GM06990 (cell line): ENCODE measurements around the gene CDKN1C.

ENCODE experiments used
- DNase-seq: peaks from one replicate; pipeline ENCODE4 v3.0.0-alpha.2; 2011; ENCODE audit not compliant: insufficient read length; ENCODE audit errors: extremely low read depth
- H3K27me3 ChIP-seq: replicated peaks from 2 replicates; pipeline ENCODE4 v1.6.0; 2011; ENCODE audit warnings: low read length; ENCODE audit not compliant: control insufficient read depth, insufficient read depth
- H3K36me3 ChIP-seq: 2 replicates; pipeline ENCODE4 v1.5.1; 2011; ENCODE audit warnings: low read length; ENCODE audit not compliant: control insufficient read depth, insufficient read depth
- H3K4me3 ChIP-seq: replicated peaks from 2 replicates; pipeline ENCODE4 v1.5.1; 2011; ENCODE audit warnings: low read depth, mild to moderate bottlenecking, control low read depth, low read length
- TF ChIP-seq, protein P1 (sequence below): IDR thresholded peaks from 2 replicates; pipeline ENCODE4 v1.5.1; 2011; ENCODE audit warnings: low read length, control low read depth, mild to moderate bottlenecking, inconsistent platforms; ENCODE audit not compliant: insufficient read depth, poor library complexity, severe bottlenecking

CDKN1C gene

DNA sequence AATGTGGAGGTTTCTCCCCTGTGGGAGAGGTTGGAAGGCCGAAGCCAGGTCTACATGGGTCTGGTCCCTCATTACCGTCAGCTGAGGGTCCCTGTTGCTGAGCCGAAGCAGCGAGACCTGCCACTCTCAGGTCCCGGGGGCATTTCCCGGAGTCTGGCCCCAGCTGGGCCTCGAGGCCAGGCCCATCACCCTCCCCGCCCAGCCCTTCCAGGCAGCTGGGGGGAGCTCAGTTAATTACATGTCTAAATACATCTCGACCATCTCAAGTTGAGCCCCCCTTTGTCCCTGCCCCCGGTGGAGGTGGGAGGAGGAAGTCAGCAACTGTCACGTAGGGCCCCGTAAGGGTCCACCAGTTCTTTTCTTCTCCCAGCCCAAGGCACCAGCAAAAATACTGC is 3.6 kb downstream of the CDKN1C start:
- DNase-seq, result no peak
- Histone ChIP-seq H3K4me3 (no peak overlapping the region), H3K36me3 (no peaks in the 10 kb centered on the region), H3K27me3 (peaks cover 4% of the 10 kb centered on the region)
- TF ChIP-seq, protein P1, sequence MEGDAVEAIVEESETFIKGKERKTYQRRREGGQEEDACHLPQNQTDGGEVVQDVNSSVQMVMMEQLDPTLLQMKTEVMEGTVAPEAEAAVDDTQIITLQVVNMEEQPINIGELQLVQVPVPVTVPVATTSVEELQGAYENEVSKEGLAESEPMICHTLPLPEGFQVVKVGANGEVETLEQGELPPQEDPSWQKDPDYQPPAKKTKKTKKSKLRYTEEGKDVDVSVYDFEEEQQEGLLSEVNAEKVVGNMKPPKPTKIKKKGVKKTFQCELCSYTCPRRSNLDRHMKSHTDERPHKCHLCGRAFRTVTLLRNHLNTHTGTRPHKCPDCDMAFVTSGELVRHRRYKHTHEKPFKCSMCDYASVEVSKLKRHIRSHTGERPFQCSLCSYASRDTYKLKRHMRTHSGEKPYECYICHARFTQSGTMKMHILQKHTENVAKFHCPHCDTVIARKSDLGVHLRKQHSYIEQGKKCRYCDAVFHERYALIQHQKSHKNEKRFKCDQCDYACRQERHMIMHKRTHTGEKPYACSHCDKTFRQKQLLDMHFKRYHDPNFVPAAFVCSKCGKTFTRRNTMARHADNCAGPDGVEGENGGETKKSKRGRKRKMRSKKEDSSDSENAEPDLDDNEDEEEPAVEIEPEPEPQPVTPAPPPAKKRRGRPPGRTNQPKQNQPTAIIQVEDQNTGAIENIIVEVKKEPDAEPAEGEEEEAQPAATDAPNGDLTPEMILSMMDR, result no peak

DNA sequence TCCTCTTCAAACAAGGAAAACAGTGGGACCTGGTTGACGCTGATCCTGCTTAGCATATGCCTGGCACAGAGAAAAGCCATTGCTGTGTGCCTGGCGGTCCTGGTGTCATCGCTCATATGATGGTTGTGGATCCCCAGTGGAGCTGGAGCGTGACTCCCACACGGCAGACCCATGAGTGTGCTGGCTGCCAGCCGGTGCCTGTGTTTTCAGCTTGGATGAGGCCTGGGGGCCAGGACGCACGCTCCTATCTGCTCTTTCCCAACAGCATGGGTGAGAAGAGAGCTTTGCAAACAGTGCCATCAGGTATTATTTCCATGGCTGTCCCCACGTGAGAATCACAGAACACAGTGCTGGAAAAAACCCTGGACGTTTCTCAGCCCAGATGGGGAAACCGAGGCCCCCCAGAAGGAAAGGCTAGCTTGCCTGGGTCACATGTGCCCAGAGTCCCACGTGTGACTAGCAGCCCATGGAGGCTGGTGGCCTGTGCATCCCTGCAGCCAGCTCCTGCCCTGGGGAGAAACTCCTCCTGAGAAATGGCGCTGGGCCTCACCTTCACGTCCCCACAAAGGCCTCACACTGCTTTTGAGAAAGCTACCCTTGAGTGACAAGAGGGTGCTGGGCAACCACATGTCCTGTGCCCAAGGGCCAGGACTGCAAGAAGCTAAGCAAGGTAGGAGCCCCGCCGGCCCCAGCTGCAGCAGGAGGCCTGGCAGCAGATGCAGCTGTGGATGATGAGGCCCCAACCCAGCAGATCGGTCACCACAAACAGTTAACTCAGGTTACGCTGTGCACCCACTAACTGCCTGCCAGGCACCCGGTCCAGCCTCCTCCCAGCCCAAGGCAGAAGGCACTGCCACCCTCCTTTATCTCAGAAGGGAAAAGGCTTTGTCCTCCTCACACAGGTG is 4.2 kb downstream of the CDKN1C start:
- no peak overlapping the region for H3K4me3 ChIP-seq
- TF ChIP-seq, protein P1, result no peak
- H3K27me3 ChIP-seq, result peaks cover 4% of the 10 kb centered on the region
- H3K36me3 ChIP-seq, result no peaks in the 10 kb centered on the region
- DNase-seq, result no peak

DNA sequence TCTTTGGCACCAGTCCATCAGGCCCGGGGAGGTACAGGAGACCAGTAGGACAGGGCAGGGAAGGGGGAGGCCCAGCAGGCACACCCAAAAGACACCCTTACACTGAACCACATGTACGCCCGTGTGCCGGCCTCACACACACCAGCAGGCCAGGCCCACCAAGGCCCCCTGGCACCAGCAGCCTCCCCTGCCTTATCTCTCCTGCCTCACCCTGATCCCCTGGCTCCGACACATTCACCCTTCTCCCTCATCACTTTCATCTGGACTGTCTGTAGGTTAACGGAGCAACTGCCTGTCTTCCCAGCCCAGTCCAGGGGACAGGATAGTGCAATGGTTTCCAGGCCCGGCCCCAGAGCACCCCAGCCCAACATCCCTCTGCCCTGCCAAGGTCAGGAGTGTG is 4.9 kb downstream of the CDKN1C start:
- no peaks in the 10 kb centered on the region for H3K36me3 ChIP-seq

DNA sequence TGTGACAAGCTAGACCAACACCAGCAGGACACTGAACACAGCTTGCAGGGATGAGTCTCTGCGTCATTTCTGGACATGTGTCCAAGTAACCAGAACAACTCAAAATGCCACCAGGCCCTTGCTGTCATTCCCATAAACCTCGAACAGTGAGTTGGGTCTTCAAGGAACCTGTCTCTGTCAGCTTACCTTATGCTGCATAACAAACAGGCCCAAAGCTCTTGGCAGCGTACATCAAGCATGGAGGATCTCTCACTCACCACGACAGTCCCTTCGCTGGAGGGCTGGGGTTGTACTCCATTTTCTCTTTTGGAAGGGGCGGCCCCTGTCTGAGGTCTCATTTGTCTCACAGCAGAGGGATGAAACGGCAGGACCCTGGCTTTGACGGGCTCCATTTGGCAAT is 6.8 kb downstream of the CDKN1C start:
- Histone ChIP-seq H3K4me3 (no peak overlapping the region), H3K36me3 (no peaks in the 10 kb centered on the region), H3K27me3 (peaks cover 4% of the 10 kb centered on the region)
- no peak for DNase-seq
- TF ChIP-seq, protein P1, result no peak

More for the DNA sequence above, 4.9 kb downstream of the CDKN1C start:
- Histone ChIP-seq H3K4me3 (no peak overlapping the region), H3K27me3 (peaks cover 4% of the 10 kb centered on the region)
- TF ChIP-seq, protein P1, result no peak
- DNase-seq, result no peak

DNA sequence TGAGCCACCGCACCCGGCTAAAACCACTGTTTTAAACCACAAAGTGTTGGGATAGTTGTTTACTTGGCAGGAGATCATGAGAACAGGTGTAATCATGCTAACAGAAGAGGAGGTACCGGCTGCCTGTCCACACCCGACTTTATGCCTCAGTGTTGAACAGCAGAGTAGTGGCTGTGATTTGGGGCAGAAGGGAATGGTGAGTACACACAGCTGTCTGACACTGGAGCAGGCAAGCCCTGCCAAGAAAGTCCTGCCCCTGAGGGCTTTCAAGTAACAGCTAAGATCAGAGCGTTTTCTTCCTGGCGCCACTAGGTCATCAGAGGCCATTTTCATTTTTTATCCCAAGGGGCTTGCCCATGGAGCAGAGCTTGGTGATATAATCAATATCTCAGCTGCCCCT is 8.1 kb downstream of the CDKN1C start:
- TF ChIP-seq, protein P1, result no peak
- H3K36me3 ChIP-seq, result no peaks in the 10 kb centered on the region
- H3K4me3 ChIP-seq, result no peak overlapping the region
- DNase-seq, result no peak
- H3K27me3 ChIP-seq, result peaks cover 2% of the 10 kb centered on the region; the same call in 1 of the 2 replicates
